Measurements from ENCODE around the gene FBN1. TPM values are rescaled to one million over a fixed set of nuclear protein-coding genes. Genes with fewer than 3 reads are reported as not detected.

FBN1 gene
- total and polyA plus RNA-seq, 7 donors, result 7.7 to 40.6 (median 16.4) TPM

DNA sequence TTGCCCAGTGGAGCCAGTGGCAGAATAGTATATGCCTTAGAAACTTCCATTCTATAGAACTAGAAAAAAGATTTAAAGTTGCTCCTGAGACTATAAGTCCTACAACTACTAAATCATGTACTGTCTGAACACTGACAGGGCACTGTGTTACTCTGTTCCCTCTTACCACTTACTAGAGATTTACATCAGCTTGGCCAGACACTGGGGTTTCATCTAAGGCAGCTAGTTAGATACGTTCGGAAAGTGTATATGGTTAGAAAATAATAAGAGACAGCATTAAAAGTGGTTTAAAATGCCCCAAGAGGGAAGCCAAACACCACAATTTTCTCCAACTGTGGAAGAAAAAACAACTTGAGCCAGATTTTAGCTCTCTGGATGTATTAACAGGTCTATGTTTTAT is 97.1 kb downstream of the FBN1 start:
- H3K4me1 ChIP-seq, result no peaks in the 10 kb centered on the region
- ATAC-seq (no peak), DNase-seq (no peak)
- H3K27me3 ChIP-seq (ENCODE audit: insufficient read depth in 3 of 3, low read length in 2 of 3), result no peaks in the 10 kb centered on the region
- H3K27ac ChIP-seq, result no peak overlapping the region
- H3K9me3 ChIP-seq, result no peaks in the 10 kb centered on the region
- H3K36me3 ChIP-seq (ENCODE audit: insufficient read depth in 1 of 2, low read depth in 1 of 2), result no peaks in the 10 kb centered on the region
- no peak overlapping the region for H3K4me3 ChIP-seq
- TF ChIP-seq, protein P1, sequence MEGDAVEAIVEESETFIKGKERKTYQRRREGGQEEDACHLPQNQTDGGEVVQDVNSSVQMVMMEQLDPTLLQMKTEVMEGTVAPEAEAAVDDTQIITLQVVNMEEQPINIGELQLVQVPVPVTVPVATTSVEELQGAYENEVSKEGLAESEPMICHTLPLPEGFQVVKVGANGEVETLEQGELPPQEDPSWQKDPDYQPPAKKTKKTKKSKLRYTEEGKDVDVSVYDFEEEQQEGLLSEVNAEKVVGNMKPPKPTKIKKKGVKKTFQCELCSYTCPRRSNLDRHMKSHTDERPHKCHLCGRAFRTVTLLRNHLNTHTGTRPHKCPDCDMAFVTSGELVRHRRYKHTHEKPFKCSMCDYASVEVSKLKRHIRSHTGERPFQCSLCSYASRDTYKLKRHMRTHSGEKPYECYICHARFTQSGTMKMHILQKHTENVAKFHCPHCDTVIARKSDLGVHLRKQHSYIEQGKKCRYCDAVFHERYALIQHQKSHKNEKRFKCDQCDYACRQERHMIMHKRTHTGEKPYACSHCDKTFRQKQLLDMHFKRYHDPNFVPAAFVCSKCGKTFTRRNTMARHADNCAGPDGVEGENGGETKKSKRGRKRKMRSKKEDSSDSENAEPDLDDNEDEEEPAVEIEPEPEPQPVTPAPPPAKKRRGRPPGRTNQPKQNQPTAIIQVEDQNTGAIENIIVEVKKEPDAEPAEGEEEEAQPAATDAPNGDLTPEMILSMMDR (IDR thresholded peaks at IDR 0.05), result no peak
- WGBS, 3 donors, result 72 to 86% (median 85%) methylated on average over 2 of the region's 2 CpGs
- intact Hi-C loops (cut with DNase I), result no loop called here

DNA sequence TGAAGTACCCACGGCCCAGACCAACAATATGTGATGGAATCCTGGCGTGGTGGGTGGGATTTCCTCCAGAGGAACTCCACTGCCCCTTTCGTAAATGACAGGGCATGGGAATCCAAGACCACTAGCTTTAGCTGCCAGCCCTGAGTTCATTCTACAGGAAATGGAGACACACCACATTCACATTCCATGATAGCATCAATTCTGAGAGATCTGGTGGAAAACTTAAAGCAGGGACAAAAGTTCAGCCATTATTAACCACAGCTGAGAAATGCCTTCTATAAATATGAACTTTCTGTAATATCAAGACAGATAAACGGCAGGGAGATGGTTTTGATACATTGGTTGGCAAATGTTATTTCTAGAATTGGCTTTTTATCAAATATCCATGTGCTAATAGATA is 98.2 kb downstream of the FBN1 start:
- WGBS, 3 donors, result 45 to 59% (median 51%) methylated on average over 4 of the region's 4 CpGs
- no peak overlapping the region for H3K4me3 ChIP-seq
- no peaks in the 10 kb centered on the region for H3K4me1 ChIP-seq
- no peaks in the 10 kb centered on the region for H3K27me3 ChIP-seq (ENCODE audit: insufficient read depth in 3 of 3, low read length in 2 of 3)
- no peaks in the 10 kb centered on the region for H3K36me3 ChIP-seq (ENCODE audit: insufficient read depth in 1 of 2, low read depth in 1 of 2)
- TF ChIP-seq, protein P1 (IDR thresholded peaks at IDR 0.05), result no peak
- intact Hi-C loops (cut with DNase I), result no loop called here
- no peaks in the 10 kb centered on the region for H3K9me3 ChIP-seq
- DNase-seq (no peak), ATAC-seq (no peak)
- no peak overlapping the region for H3K27ac ChIP-seq

DNA sequence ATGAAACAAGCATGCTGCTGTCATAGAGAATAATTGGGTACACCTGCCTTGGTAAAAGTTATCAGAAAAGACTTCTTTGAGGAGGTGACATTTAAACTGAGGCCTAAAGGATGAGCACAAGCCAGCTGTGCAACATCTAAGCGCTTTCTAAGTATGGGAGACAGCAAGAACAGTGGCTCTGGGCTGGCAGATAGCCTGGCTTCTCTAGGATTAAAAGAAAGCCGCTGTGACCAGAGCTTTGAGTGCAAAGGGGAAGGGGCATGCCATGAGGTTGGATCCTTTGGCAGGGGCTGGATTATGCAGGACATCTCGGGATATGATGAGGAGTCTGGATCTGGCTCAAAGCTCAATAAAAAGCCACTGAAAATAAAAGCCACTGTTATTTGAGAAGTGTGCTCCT is 99.2 kb downstream of the FBN1 start:
- TF ChIP-seq, protein P1 (IDR thresholded peaks at IDR 0.05), result no peak
- Histone ChIP-seq H3K36me3 (ENCODE audit: insufficient read depth in 1 of 2, low read depth in 1 of 2) (no peaks in the 10 kb centered on the region), H3K27me3 (ENCODE audit: insufficient read depth in 3 of 3, low read length in 2 of 3) (no peaks in the 10 kb centered on the region), H3K4me3 (no peak overlapping the region), H3K9me3 (no peaks in the 10 kb centered on the region), H3K27ac (no peak overlapping the region), H3K4me1 (no peaks in the 10 kb centered on the region)
- intact Hi-C loops (cut with DNase I), result no loop called here
- ATAC-seq (no peak), DNase-seq (no peak)
- WGBS, 3 donors, result 43 to 77% (median 51%) methylated on average over 3 of the region's 3 CpGs

DNA sequence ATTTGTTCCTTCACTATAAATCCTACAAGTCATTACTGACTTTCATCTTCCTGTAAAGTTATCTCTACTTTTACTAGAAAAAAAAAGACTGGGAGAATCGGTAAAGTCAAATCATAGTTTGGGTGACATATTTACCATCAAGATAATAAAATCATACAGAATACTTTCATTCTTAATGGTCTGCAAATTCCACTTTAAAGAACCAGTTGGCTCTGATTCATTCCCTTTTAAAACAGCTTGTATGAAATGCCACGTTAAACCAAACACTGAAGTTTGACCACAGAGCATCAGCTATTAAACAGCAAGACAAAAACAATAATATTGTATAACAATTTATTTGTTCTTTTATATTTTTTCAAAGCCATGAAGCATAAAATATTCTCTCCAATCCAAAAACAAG is 100.7 kb downstream of the FBN1 start:
- 54 to 56% (median 56%) methylated on average over 2 of the region's 2 CpGs for WGBS, 3 donors
- no peaks in the 10 kb centered on the region for H3K4me1 ChIP-seq
- no peak for ATAC-seq
- intact Hi-C loops (cut with DNase I), result no loop called here
- H3K9me3 ChIP-seq, result no peaks in the 10 kb centered on the region
- DNase-seq, result no peak
- no peaks in the 10 kb centered on the region for H3K27me3 ChIP-seq (ENCODE audit: insufficient read depth in 3 of 3, low read length in 2 of 3)
- no peak overlapping the region for H3K4me3 ChIP-seq
- no peaks in the 10 kb centered on the region for H3K36me3 ChIP-seq (ENCODE audit: insufficient read depth in 1 of 2, low read depth in 1 of 2)
- TF ChIP-seq, protein P1 (IDR thresholded peaks at IDR 0.05), result no peak
- no peak overlapping the region for H3K27ac ChIP-seq
